ENCODE results near the gene NFKBIB.
A peak's percentile ranks its signal among the peaks of the same experiment; 100 is the strongest.
"Not testable (repeated sequence)": the region's sequence is repeated elsewhere in the genome, so short reads cannot be mapped to it uniquely, and the experiment has no call there.

The NFKBIB gene

GRCh38 chr19:38931521-38931793 lies 31.7 kb downstream of the NFKBIB start:
- DNase-seq = no peak

GRCh38 chr19:38932425-38933179 lies 32.8 kb downstream of the NFKBIB start:
- peak; percentile 58 for DNase-seq

- DNase-seq = no peak
Measured at GRCh38 chr19:38933544-38933943, 33.8 kb downstream of the NFKBIB start.

GRCh38 chr19:38939957-38940356 lies 40.2 kb downstream of the NFKBIB start:
- DNase-seq = no peak

- not testable (repeated sequence) for DNase-seq
Measured at GRCh38 chr19:38941466-38941865, 41.7 kb downstream of the NFKBIB start.

GRCh38 chr19:38941979-38942378 lies 42.2 kb downstream of the NFKBIB start:
- DNase-seq = no peak

GRCh38 chr19:38942471-38943181 lies 42.9 kb downstream of the NFKBIB start:
- no peak for DNase-seq

- DNase-seq = no peak
Measured at GRCh38 chr19:38944981-38945506, 45.3 kb downstream of the NFKBIB start.

GRCh38 chr19:38945562-38946228 lies 45.9 kb downstream of the NFKBIB start:
- no peak for DNase-seq

- DNase-seq = no peak
Measured at GRCh38 chr19:38946229-38947010, 46.7 kb downstream of the NFKBIB start.

GRCh38 chr19:38949580-38950367 lies 50.0 kb downstream of the NFKBIB start:
- DNase-seq = peak; percentile 84

- DNase-seq = no peak
Measured at GRCh38 chr19:38951187-38951586, 51.4 kb downstream of the NFKBIB start.

GRCh38 chr19:38952395-38953165 lies 52.8 kb downstream of the NFKBIB start:
- DNase-seq = peak; percentile 56

GRCh38 chr19:38953677-38954076 lies 53.9 kb downstream of the NFKBIB start:
- DNase-seq = no peak

- DNase-seq = no peak
Measured at GRCh38 chr19:38956264-38956663, 56.5 kb downstream of the NFKBIB start.

GRCh38 chr19:38958301-38958700 lies 58.5 kb downstream of the NFKBIB start:
- no peak for DNase-seq

Data from activated CD4-positive, alpha-beta T cell treated with anti-CD3 and anti-CD28 coated beads, Interleukin-2, amount 50 U/mL, for 16 hours (primary cell).